ENCODE measurements around the gene CACNB2.
"Not testable (repeated sequence)": the region's sequence is repeated elsewhere in the genome, so short reads cannot be mapped to it uniquely, and the experiment has no call there.

The CACNB2 gene

GRCh38 chr10:18577823-18578685 is 437.8 kb downstream of the CACNB2 start:
- no peak overlapping the region for H3K27ac ChIP-seq
- no peak for DNase-seq (ENCODE audit: low read depth, low spot score)

DNA sequence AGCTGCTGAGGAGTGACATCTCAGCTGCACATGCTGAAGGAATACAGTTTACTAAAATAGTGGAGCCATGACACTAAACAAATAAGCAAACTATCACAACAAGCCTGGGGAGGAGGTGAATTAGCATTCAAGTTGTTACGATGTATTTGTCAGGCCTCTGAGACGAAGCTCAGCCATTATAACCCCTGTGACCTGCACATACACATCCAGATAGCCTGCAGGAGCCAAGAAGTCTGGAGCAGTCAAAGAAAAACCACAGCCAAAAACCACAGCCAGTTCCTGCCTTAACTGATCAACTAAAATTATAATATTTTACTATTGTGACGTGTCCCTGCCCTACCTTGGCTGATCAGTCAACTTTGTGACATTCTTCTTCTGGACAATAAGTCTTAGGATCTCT is 442.6 kb downstream of the CACNB2 start:
- no peak for DNase-seq (ENCODE audit: low read depth, low spot score)
- H3K27ac ChIP-seq, result no peak overlapping the region

- no peak for DNase-seq (ENCODE audit: low read depth, low spot score)
- H3K27ac ChIP-seq, result no peak overlapping the region
Measured at GRCh38 chr10:18583575-18584270, 443.5 kb downstream of the CACNB2 start.

- DNase-seq (ENCODE audit: low read depth, low spot score); H3K27ac ChIP-seq: not testable (repeated sequence)
Measured at GRCh38 chr10:18586637-18587036, 446.4 kb downstream of the CACNB2 start.

DNA sequence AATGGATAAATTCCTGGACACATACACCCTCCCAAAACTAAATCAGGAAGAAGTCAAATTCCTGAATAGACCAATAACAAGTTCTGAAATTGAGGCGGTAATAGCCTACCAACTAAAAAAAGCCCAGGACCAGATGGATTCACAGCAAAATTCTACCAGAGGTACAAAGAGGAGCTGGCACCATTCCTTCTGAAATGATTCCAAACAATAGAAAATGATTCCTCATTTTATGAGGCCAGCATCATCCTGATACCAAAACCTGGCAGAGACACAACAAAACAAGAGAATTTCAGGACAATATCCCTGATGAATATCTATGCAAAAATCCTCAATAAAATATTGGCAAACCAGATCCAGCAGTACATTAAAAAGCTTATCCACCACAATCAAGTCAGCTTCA is 450.9 kb downstream of the CACNB2 start:
- DNase-seq (ENCODE audit: low read depth, low spot score), result not testable (repeated sequence)

More for the DNA sequence above, 450.9 kb downstream of the CACNB2 start:
- not testable (repeated sequence) for H3K27ac ChIP-seq
